DOHH2 (cell line): Measurements from ENCODE around the gene TNIP2.

ENCODE experiments used
- H3F3A ChIP-seq: fragments of 200-600 bp; sonication (generic), shearing (Covaris generic); 2 replicates; pipeline ENCODE4 v1.6.0; 2016; ENCODE audit warnings: antibody characterized with exemption, mild to moderate bottlenecking; ENCODE audit not compliant: control insufficient read depth, insufficient read depth
- H3K27ac ChIP-seq: fragments of 200-600 bp; sonication (generic); 2 replicates; pipeline ENCODE4 v1.5.1; 2014; ENCODE audit warnings: low read depth, mild to moderate bottlenecking, low read length, moderate library complexity
- H3K27me3 ChIP-seq: fragments of 200-600 bp; sonication (generic); 2 replicates; pipeline ENCODE4 v1.6.1; 2014; ENCODE audit warnings: mild to moderate bottlenecking, low read length, mixed read lengths; ENCODE audit not compliant: control insufficient read depth
- H3K36me3 ChIP-seq: fragments of 200-600 bp; sonication (generic); 2 replicates; pipeline ENCODE4 v1.6.1; 2014; ENCODE audit warnings: mild to moderate bottlenecking, low read length, moderate library complexity, mixed read lengths; ENCODE audit not compliant: control insufficient read depth
- H3K4me1 ChIP-seq: fragments of 200-600 bp; sonication (generic); 2 replicates; pipeline ENCODE4 v1.6.1; 2014; ENCODE audit warnings: mild to moderate bottlenecking, low read length, mixed read lengths; ENCODE audit not compliant: control insufficient read depth
- H3K4me2 ChIP-seq: fragments of 200-600 bp; sonication (generic); 2 replicates; pipeline ENCODE4 v1.6.0; 2014; ENCODE audit warnings: mild to moderate bottlenecking, low read length, moderate library complexity
- H3K4me3 ChIP-seq: fragments of 200-600 bp; sonication (generic); 2 replicates; pipeline ENCODE4 v1.5.1; 2014; ENCODE audit warnings: mild to moderate bottlenecking, low read length, mixed read lengths
- H3K79me2 ChIP-seq: fragments of 200-600 bp; sonication (generic); 2 replicates; pipeline ENCODE4 v1.6.1; 2014; ENCODE audit warnings: mild to moderate bottlenecking, low read length, mixed read lengths; ENCODE audit not compliant: control insufficient read depth
- H3K9me2 ChIP-seq: fragments of 200-600 bp; sonication (generic); replicated peaks from 2 replicates; pipeline ENCODE4 v1.6.1; 2014; ENCODE audit warnings: mild to moderate bottlenecking, low read length, mixed read lengths; ENCODE audit not compliant: control insufficient read depth
- H3K9me3 ChIP-seq: fragments of 200-600 bp; sonication (generic); 2 replicates; pipeline ENCODE4 v1.6.1; 2014; ENCODE audit warnings: antibody characterized with exemption, low read length, mixed read lengths; ENCODE audit not compliant: control insufficient read depth, insufficient read depth
- H4K20me1 ChIP-seq: fragments of 200-600 bp; sonication (generic); 2 replicates; pipeline ENCODE4 v1.6.0; 2014; ENCODE audit warnings: low read depth, mild to moderate bottlenecking, antibody characterized with exemption, low read length, moderate library complexity; ENCODE audit not compliant: control insufficient read depth, insufficient read depth
- EZH2phosphoT487 ChIP-seq: fragments of 200-600 bp; sonication (generic); IDR thresholded peaks from 2 replicates; pipeline ENCODE4 v1.6.1; 2017; ENCODE audit warnings: borderline replicate concordance, mild to moderate bottlenecking, antibody characterized with exemption, low read length, moderate library complexity, mixed read lengths
- TF ChIP-seq, protein P1 (sequence below): fragments of 200-600 bp; sonication (generic); IDR thresholded peaks from one replicate; pipeline ENCODE4 v1.5.1; 2014; ENCODE audit warnings: antibody characterized with exemption, mild to moderate bottlenecking, low read depth, low read length; ENCODE audit not compliant: poor library complexity, severe bottlenecking

The TNIP2 gene

DNA sequence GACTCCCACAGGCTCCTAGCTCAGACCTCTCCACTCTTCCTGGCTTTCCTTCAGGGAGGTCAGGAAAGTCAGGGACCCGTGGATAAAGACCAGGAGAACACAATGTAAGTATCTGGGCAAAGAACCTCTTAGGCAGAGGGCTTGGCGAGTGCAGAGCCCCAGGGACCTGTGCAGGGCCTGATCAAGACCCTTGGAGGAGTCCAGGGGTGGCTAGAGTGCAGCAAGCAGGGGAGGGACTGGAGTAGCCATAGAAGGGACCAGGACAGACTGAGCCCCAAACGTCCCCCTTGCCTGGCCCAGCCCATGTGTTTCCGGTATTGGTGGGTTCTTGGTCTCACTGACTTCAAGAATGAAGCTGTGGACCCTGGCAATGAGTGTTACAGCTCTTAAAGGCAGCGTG lies 5.9 kb upstream of the TNIP2 start:
- Histone ChIP-seq H3K36me3 (no peaks in the 10 kb centered on the region), H3K79me2 (no peaks in the 10 kb centered on the region), H3K9me3 (no peaks in the 10 kb centered on the region), H3K4me3 (no peak overlapping the region), H3K4me1 (peaks cover 12% of the 10 kb centered on the region), H4K20me1 (no peaks in the 10 kb centered on the region), H3K27me3 (peaks cover 36% of the 10 kb centered on the region), H3F3A (0 out of 2 replicates have a peak, but pooled peaks cover 2% of the 10 kb centered on the region), H3K27ac (no peak overlapping the region), H3K4me2 (no peak overlapping the region), H3K9me2 (no peaks in the 10 kb centered on the region)
- TF ChIP-seq, protein P1, sequence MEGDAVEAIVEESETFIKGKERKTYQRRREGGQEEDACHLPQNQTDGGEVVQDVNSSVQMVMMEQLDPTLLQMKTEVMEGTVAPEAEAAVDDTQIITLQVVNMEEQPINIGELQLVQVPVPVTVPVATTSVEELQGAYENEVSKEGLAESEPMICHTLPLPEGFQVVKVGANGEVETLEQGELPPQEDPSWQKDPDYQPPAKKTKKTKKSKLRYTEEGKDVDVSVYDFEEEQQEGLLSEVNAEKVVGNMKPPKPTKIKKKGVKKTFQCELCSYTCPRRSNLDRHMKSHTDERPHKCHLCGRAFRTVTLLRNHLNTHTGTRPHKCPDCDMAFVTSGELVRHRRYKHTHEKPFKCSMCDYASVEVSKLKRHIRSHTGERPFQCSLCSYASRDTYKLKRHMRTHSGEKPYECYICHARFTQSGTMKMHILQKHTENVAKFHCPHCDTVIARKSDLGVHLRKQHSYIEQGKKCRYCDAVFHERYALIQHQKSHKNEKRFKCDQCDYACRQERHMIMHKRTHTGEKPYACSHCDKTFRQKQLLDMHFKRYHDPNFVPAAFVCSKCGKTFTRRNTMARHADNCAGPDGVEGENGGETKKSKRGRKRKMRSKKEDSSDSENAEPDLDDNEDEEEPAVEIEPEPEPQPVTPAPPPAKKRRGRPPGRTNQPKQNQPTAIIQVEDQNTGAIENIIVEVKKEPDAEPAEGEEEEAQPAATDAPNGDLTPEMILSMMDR = no peak
- no peak for TF ChIP-seq EZH2phosphoT487

DNA sequence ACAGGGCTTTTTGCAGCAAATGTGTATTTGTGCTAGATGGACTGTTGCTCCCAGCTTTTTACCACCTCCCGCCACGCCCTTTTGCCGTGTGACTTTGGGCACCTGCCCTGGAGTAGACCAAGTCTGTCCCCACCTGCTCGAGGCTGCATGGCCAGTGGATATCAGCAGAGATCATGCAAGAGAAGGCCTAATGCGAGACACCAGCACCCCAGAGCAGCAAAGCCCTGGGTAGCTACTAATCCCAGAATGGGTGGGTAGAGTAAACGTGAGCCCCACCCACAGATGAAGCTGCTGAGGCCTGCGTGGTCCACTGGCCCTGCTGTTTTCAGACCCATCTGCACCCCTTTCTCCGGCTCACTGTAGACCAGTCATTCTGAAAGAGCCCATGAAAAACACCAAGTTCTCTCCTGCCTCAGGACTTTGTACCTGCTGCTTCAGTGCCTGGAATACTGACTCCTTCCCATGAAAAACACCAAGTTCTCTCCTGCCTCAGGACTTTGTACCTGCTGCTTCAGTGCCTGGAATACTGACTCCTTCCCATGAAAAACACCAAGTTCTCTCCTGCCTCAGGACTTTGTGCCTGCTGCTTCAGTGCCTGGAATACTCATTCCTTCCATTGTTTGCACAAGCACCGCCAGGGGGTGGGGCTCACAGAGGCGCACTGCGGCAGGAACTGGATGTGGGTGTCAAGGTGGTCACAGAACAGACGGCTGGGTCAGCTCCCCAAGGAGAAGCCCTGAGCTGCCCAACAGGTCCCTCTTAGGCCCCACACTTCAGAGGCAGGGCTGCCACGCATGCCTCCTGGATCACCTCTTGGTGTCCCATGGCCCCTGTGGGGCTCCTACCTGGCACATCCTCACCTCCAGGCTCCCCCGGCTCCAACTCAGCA lies 5.1 kb upstream of the TNIP2 start:
- TF ChIP-seq, protein P1 = no peak
- TF ChIP-seq EZH2phosphoT487 = no peak
- Histone ChIP-seq H4K20me1 (no peaks in the 10 kb centered on the region; the same call in 1 of the 2 replicates), H3K27ac (no peak overlapping the region), H3K9me3 (no peaks in the 10 kb centered on the region), H3K4me2 (no peak overlapping the region), H3K9me2 (no peaks in the 10 kb centered on the region), H3F3A (0 out of 2 replicates have a peak, but pooled peaks cover 2% of the 10 kb centered on the region), H3K4me3 (no peak overlapping the region), H3K36me3 (no peaks in the 10 kb centered on the region), H3K79me2 (no peaks in the 10 kb centered on the region), H3K27me3 (peaks cover 36% of the 10 kb centered on the region), H3K4me1 (peaks cover 17% of the 10 kb centered on the region)

DNA sequence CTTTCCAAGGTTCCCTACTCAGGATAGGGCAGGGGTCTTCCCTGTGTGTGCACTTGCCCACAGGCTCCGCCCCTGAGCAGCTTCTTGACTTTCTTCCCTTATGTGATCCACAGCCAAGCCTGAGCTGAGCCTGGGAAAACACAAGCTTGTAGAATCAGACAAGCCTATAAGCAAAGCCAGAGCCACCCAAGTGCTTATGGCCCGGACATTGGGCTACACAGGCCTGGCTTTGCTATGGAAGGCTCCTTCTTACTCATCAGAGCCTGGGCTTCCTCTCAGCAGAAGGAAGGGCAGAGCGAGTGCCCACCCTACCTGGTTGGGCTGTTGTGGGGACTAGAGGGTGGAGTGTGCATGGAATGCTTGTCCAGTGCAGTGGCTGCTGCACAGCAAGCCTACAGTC lies 1.3 kb upstream of the TNIP2 start:
- Histone ChIP-seq H3K4me1 (peaks cover 13% of the 10 kb centered on the region), H3K9me2 (no peaks in the 10 kb centered on the region), H3K27me3 (peaks cover 27% of the 10 kb centered on the region), H3F3A (peaks cover 7% of the 10 kb centered on the region; the same call in 1 of the 2 replicates), H3K4me3 (no peak overlapping the region), H3K9me3 (no peaks in the 10 kb centered on the region), H3K27ac (no peak overlapping the region), H3K36me3 (no peaks in the 10 kb centered on the region), H4K20me1 (no peaks in the 10 kb centered on the region; the same call in 1 of the 2 replicates), H3K79me2 (peaks cover 25% of the 10 kb centered on the region), H3K4me2 (no peak overlapping the region)
- no peak for TF ChIP-seq EZH2phosphoT487
- TF ChIP-seq, protein P1 = no peak
